ENCODE results near the gene PGRMC2.
"Not testable (repeated sequence)": the region's sequence is repeated elsewhere in the genome, so short reads cannot be mapped to it uniquely, and the experiment has no call there.

PGRMC2 gene

GRCh38 chr4:128268970-128269369 lies 18.6 kb downstream of the PGRMC2 start:
- no peak for DNase-seq

- DNase-seq, result no peak
Measured at GRCh38 chr4:128267745-128268144, 19.9 kb downstream of the PGRMC2 start.

- DNase-seq, result not testable (repeated sequence)
Measured at GRCh38 chr4:128267171-128267570, 20.4 kb downstream of the PGRMC2 start.

- not testable (repeated sequence) for DNase-seq
Measured at GRCh38 chr4:128265550-128265949, 22.1 kb downstream of the PGRMC2 start.

GRCh38 chr4:128259889-128260288 lies 27.7 kb downstream of the PGRMC2 start:
- not testable (repeated sequence) for DNase-seq

GRCh38 chr4:128258166-128258565 lies 29.4 kb downstream of the PGRMC2 start:
- not testable (repeated sequence) for DNase-seq

- no peak for DNase-seq
Measured at GRCh38 chr4:128256539-128256938, 31.1 kb downstream of the PGRMC2 start.

- DNase-seq, result no peak
Measured at GRCh38 chr4:128255906-128256305, 31.7 kb downstream of the PGRMC2 start.

GRCh38 chr4:128249787-128250668 lies 37.6 kb downstream of the PGRMC2 start:
- no peak for DNase-seq

GRCh38 chr4:128247906-128248305 lies 39.7 kb downstream of the PGRMC2 start:
- DNase-seq, result no peak

- DNase-seq, result not testable (repeated sequence)
Measured at GRCh38 chr4:128245391-128245790, 42.2 kb downstream of the PGRMC2 start.

- DNase-seq, result no peak
Measured at GRCh38 chr4:128244379-128244778, 43.2 kb downstream of the PGRMC2 start.

- no peak for DNase-seq
Measured at GRCh38 chr4:128242601-128243000, 45.0 kb downstream of the PGRMC2 start.

GRCh38 chr4:128241981-128242380 lies 45.6 kb downstream of the PGRMC2 start:
- no peak for DNase-seq

GRCh38 chr4:128241425-128241913 lies 46.1 kb downstream of the PGRMC2 start:
- no peak for DNase-seq

- DNase-seq, result no peak
Measured at GRCh38 chr4:128241019-128241418, 46.6 kb downstream of the PGRMC2 start.

- no peak for DNase-seq
Measured at GRCh38 chr4:128234836-128235235, 52.8 kb downstream of the PGRMC2 start.

- no peak for DNase-seq
Measured at GRCh38 chr4:128232719-128233118, 54.9 kb downstream of the PGRMC2 start.

GRCh38 chr4:128228845-128229795 lies 58.5 kb downstream of the PGRMC2 start:
- DNase-seq, result no peak

- peak; percentile 22 for DNase-seq
Measured at GRCh38 chr4:128227991-128228571, 59.5 kb downstream of the PGRMC2 start.

GRCh38 chr4:128225148-128225547 lies 62.5 kb downstream of the PGRMC2 start:
- no peak for DNase-seq

- DNase-seq, result no peak
Measured at GRCh38 chr4:128221586-128221985, 66.0 kb downstream of the PGRMC2 start.
